ENCODE measurements around the gene ALKBH3.

GRCh38 chr11:43921561-43922294 is 41.1 kb downstream of the ALKBH3 start:
- TF ChIP-seq CTCF (conservative IDR thresholded peaks at IDR 0.05; ENCODE audit: low read depth in 2 of 2) (no peak), EZH2phosphoT487 (IDR thresholded peaks at IDR 0.05; ENCODE audit: unreplicated experiment) (no peak), EZH2 (IDR thresholded peaks at IDR 0.05; ENCODE audit: low read depth, unreplicated experiment) (no peak), POLR2AphosphoS5 (IDR thresholded peaks at IDR 0.05; ENCODE audit: low read depth) (no peak), CREB1 (CRISPR knock-in tag; IDR thresholded peaks at IDR 0.05; ENCODE audit: low read depth) (no peak), REST (IDR thresholded peaks at IDR 0.05; ENCODE audit: unreplicated experiment) (no peak), ZNF331 (CRISPR knock-in tag; IDR thresholded peaks at IDR 0.05; ENCODE audit: low read depth) (no peak), ETS1 (IDR thresholded peaks at IDR 0.05) (no peak), ZNF114 (CRISPR knock-in tag; IDR thresholded peaks at IDR 0.05) (no peak), NANOG (IDR thresholded peaks at IDR 0.05; ENCODE audit: borderline replicate concordance) (no peak), STAT1 (IDR thresholded peaks at IDR 0.05; ENCODE audit: unreplicated experiment) (no peak), ZNF462 (CRISPR knock-in tag; IDR thresholded peaks at IDR 0.05) (no peak)
